HK-2 (cell line): ENCODE results near the gene SLC19A1.

ENCODE experiments used
- DNase-seq: peaks from one replicate; pipeline ENCODE4 v3.0.0-alpha.2; 2018; ENCODE audit not compliant: unreplicated experiment

Gene SLC19A1

DNA sequence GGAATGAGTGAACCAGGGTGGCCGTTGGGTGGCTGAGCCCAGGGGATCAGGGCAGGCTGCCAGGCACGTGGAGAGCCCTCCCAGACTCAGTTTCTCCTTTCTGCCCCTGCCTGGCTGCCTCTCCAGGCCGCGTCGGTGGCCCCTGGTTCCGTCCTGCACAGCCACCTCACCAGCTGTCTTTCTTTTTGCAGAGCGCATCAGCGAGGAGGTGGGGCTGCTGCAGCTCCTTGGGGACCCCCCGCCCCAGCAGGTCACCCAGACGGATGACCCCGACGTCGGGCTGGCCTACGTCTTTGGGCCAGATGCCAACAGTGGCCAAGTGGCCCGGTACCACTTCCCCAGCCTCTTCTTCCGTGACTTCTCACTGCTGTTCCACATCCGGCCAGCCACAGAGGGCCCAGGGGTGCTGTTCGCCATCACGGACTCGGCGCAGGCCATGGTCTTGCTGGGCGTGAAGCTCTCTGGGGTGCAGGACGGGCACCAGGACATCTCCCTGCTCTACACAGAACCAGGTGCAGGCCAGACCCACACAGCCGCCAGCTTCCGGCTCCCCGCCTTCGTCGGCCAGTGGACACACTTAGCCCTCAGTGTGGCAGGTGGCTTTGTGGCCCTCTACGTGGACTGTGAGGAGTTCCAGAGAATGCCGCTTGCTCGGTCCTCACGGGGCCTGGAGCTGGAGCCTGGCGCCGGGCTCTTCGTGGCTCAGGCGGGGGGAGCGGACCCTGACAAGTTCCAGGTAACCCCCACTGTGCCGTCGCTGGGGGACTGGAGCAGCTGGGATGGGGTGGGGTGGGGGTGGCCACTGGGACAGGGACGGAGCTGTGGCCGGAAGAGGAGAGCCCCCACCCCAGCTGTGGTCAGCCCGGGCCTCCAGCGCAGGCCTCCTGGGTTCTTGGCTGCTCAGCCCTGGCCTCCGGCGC lies 73.9 kb downstream of the SLC19A1 start:
- no peak for DNase-seq

DNA sequence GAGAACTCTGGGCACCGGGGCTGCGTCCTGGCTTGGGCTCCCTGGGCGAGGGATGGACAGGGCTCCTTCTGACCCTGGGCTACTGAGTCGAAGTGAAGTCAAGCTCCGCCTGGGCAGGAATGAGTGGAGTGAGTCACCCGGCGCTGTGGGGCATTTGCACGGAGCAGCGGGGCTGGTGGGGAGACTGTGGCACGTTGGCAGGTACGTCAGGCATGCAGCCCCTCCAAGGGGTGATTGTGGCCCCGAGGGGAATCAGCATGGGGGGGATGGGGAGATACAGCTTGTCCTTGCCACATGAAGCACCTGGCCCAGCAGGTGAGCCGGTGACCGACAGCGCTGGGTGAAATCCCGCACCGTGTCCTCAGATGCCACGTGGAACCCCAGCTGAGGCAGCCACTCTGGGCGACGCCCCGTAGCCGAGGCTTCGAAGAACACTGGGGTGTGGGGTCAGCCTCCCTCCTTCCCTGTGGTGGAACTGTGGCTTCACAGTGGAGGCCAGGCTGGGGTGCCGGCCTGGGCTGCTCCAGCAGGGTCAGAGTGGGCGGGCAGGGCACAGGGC lies 74.9 kb downstream of the SLC19A1 start:
- no peak for DNase-seq

- DNase-seq: no peak
These were observed 75.7 kb downstream of the SLC19A1 start for GRCh38 chr21:45466330-45467220.

- no peak for DNase-seq
These were observed 76.5 kb downstream of the SLC19A1 start for GRCh38 chr21:45465611-45466329.

DNA sequence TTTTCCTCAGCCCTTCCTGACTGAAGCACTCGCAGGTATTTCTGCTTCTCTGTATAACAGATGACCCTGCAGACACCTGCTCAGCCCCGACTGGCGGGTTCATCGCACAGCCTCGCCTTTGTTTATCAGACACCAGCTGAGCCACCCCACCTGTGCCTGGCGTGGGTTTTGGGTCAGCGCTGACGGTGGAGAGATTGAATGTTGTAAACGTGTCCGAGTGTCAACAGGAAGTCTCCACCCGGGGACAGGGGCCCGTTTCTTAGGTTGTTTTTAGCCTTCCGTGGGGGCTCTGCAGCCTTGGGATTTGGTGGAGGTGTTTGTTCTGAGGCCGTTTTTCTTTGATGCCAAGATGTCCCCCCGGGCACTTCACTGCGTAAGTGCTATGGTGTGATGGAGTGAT lies 77.1 kb downstream of the SLC19A1 start:
- no peak for DNase-seq

- DNase-seq: no peak
These were observed 77.9 kb downstream of the SLC19A1 start for GRCh38 chr21:45464309-45464708.

DNA sequence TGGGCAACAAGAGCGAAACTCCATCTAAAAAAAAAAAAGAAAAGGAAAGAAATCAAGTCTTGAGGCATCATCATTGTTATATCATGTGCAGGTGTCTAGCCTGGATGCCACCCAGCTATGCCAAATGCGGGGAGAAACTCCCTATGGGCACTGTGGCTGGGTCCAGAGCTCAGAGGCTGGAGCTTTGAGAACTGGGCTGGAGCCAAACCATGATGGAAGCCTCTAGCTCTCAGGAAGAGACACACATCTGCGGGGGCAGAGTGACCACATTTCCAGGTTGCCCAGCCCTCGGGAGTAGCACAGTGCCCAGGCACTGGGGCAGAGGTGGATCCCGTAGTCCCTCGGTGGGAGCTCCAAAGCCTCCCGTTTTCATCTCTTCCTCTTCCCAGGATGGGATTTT lies 78.4 kb downstream of the SLC19A1 start:
- no peak for DNase-seq

- DNase-seq: no peak
These were observed 80.4 kb downstream of the SLC19A1 start for GRCh38 chr21:45461806-45462341.

- no peak for DNase-seq
These were observed 80.9 kb downstream of the SLC19A1 start for GRCh38 chr21:45461369-45461750.

DNA sequence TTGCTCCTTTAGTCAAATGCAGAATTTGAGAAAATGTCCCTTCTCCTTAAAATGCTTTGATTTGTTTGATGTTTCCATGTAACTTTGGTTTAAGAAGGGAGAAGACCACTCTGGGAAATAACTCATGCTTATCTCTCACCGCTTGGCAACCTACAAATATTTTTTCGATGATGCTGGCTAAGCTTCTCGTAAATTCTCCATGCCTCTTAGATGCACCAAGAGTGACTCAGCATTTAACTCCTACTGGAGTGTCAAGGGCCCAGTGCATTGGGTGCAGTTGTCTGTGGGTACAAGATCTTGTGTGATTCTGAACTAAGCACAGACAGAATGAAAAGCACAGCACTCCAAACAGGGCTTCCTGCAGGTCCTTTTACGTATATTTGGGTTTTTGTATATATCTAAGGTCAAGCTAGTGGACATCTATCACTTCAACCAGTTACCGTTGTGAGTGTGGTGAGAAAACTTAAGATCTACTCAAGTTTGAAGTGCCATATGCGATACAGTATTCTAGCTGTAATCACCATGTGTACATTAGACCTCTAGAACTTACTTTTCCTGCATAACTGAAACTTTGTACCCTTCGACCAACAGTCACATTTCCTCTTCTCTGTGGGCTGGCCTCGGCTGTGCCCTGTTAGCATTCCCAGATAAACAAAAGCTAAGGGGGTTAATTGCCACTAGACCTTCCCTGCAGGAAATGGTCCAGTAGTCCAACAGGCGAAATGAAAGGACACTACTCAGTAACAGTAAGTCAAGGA lies 81.5 kb downstream of the SLC19A1 start:
- DNase-seq: no peak

- no peak for DNase-seq
These were observed 82.2 kb downstream of the SLC19A1 start for GRCh38 chr21:45460011-45460565.

GRCh38 chr21:45459171-45460010 lies 82.8 kb downstream of the SLC19A1 start:
- no peak for DNase-seq

DNA sequence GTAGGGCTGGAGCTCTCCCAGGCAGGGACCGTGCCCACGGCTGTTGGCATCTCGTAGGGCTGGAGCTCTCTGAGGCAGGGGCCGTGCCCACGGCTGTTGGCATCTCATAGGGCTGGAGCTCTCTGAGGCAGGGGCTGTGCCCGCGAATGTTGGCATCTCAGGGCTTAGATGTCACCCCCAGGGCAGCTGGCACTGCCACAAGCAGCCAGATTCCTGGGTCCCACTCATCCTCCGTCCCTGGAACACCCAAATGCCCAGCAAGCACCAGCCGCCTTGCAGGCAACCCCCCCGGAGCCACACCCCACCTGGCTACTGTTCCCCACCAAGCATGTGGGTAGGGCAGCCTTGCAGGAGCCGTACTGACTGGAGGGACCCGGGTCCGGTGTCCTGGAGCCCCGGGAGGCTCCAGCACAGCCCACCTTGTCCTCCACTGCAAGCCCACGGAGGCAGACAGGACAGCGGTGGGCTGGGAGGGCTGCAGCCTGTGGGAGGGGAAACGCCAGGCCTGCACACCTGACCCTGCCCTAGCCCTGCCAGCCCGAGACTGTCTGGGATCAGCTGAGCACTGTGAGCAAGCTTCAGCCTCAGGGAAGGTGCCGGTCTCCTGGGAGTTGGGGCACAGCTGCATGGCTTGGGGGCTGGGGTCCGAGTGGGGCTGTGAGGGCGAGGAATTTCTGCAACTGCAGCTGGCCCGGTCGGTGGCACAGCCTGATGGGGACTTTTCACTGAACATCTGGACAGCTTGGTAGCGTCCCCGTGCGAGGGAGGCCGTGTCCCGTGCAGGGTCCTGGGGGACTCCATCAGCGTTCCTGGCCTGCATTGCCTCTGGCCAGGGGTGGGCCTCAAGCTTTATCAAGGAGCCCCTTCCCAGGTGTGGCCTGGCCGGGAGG lies 83.7 kb downstream of the SLC19A1 start:
- no peak for DNase-seq

DNA sequence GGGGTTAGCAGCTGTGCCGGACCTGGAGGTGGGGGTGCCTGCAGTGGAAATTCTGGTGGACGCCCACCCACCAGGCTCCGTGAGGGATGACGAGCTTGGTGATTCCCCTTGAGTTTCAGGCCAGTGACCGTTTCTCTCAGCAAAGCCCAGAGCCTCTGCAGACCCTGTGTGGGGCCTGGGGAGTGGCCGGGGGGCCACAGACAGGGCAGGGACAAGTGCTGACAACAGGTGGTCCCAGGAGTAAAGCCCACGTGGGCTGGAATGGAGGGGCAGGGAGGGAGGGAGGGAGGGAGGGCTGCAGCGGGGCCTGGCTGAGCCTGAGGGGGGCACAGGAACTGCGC lies 84.4 kb downstream of the SLC19A1 start:
- DNase-seq: no peak

- DNase-seq: no peak
These were observed 84.9 kb downstream of the SLC19A1 start for GRCh38 chr21:45457161-45457831.

GRCh38 chr21:45456584-45457160 lies 85.6 kb downstream of the SLC19A1 start:
- no peak for DNase-seq
